Stimulated activated CD4-positive, alpha-beta T cell treated with anti-CD3 and anti-CD28 coated beads, Interleukin-15, amount 100 ng/mL, for 24 hours (primary cell): ENCODE results near the gene NCKAP1.

ENCODE experiments used
- DNase-seq: peaks from one replicate; pipeline ENCODE4 v3.0.0-alpha.2; 2020

The NCKAP1 gene

GRCh38 chr2:182946958-182947369 lies 91.3 kb downstream of the NCKAP1 start:
- no peak for DNase-seq

- DNase-seq = no peak
Observed at GRCh38 chr2:182943339-182943738, 94.9 kb downstream of the NCKAP1 start.

GRCh38 chr2:182942756-182943155 lies 95.5 kb downstream of the NCKAP1 start:
- no peak for DNase-seq

GRCh38 chr2:182941919-182942318 lies 96.3 kb downstream of the NCKAP1 start:
- DNase-seq = no peak

GRCh38 chr2:182941121-182941722 lies 97.0 kb downstream of the NCKAP1 start:
- no peak for DNase-seq

GRCh38 chr2:182937870-182938269 lies 100.4 kb downstream of the NCKAP1 start:
- DNase-seq = no peak

GRCh38 chr2:182933629-182934028 lies 104.6 kb downstream of the NCKAP1 start:
- no peak for DNase-seq

GRCh38 chr2:182929972-182930371 lies 108.3 kb downstream of the NCKAP1 start:
- DNase-seq = no peak

- DNase-seq = no peak
Observed at GRCh38 chr2:182924306-182924705, 114.0 kb downstream of the NCKAP1 start.

- no peak for DNase-seq
Observed at GRCh38 chr2:182921234-182921633, 117.0 kb downstream of the NCKAP1 start.

- no peak for DNase-seq
Observed at GRCh38 chr2:182920631-182921056, 117.6 kb downstream of the NCKAP1 start.

GRCh38 chr2:182920089-182920488 lies 118.2 kb downstream of the NCKAP1 start:
- DNase-seq = no peak

GRCh38 chr2:182918961-182919652 lies 119.2 kb downstream of the NCKAP1 start:
- DNase-seq = no peak

- DNase-seq = no peak
Observed at GRCh38 chr2:182917924-182918323, 120.3 kb downstream of the NCKAP1 start.

GRCh38 chr2:182916417-182916816 lies 121.8 kb downstream of the NCKAP1 start:
- no peak for DNase-seq

GRCh38 chr2:182915369-182916326 lies 122.6 kb downstream of the NCKAP1 start:
- DNase-seq = no peak

GRCh38 chr2:182914852-182915251 lies 123.4 kb downstream of the NCKAP1 start:
- DNase-seq = no peak

GRCh38 chr2:182913064-182913463 lies 125.2 kb downstream of the NCKAP1 start:
- no peak for DNase-seq

- DNase-seq = no peak
Observed at GRCh38 chr2:182912518-182912915, 125.7 kb downstream of the NCKAP1 start.

- no peak for DNase-seq
Observed at GRCh38 chr2:182911813-182912517, 126.3 kb downstream of the NCKAP1 start.

- no peak for DNase-seq
Observed at GRCh38 chr2:182910965-182911364, 127.3 kb downstream of the NCKAP1 start.

GRCh38 chr2:182907081-182907830 lies 131.0 kb downstream of the NCKAP1 start:
- no peak for DNase-seq
